Left forelimb (tissue), 1 donor: ENCODE results near the gene RASD2.
"Not testable (repeated sequence)": the region's sequence is repeated elsewhere in the genome, so short reads cannot be mapped to it uniquely, and the experiment has no call there.

Experiments used
- DNase-seq: peaks from one replicate; pipeline ENCODE4 v3.0.0-alpha.2; 2018; ENCODE audit warnings: low spot score

The RASD2 gene, protein sequence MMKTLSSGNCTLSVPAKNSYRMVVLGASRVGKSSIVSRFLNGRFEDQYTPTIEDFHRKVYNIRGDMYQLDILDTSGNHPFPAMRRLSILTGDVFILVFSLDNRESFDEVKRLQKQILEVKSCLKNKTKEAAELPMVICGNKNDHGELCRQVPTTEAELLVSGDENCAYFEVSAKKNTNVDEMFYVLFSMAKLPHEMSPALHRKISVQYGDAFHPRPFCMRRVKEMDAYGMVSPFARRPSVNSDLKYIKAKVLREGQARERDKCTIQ

DNA sequence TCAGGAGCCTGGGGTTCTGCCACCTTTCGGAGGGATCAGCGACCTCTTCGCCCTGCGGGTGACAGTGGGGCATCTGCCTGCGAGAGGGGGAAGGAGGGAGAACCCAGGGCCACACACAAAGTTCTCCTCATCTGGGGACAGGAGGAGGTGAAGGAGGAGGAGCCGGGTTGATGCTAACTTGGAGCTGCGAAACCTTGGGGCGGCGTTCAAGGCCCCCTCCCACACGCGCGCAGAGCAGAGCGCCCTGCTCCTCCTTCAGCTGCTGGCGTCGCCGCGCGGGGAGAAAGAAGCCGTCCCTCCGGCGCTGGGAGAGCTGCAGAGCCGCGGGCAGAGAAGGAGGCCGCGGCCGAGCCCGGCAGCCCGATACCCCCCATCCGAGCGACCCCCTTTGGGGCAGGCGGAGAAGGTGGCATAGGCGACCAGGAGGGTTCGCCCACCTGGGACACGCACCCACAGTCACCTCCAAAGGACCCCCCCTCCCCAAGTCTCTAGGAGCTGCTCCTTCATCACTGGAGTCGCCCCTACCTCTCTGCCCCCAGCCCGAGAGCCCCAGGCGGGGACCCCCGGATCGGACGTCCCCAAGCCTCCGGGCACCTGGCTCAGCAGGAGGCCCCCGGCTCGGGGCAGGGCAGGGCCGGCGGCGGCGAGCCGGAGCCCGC is at the start of gene RASD2:
Gene RASD2 (plus strand): TSS at position 237 of the 659 bp plus-strand sequence. CDS start 5,979 bp downstream, outside the sequence.
- DNase-seq = no peak

DNA sequence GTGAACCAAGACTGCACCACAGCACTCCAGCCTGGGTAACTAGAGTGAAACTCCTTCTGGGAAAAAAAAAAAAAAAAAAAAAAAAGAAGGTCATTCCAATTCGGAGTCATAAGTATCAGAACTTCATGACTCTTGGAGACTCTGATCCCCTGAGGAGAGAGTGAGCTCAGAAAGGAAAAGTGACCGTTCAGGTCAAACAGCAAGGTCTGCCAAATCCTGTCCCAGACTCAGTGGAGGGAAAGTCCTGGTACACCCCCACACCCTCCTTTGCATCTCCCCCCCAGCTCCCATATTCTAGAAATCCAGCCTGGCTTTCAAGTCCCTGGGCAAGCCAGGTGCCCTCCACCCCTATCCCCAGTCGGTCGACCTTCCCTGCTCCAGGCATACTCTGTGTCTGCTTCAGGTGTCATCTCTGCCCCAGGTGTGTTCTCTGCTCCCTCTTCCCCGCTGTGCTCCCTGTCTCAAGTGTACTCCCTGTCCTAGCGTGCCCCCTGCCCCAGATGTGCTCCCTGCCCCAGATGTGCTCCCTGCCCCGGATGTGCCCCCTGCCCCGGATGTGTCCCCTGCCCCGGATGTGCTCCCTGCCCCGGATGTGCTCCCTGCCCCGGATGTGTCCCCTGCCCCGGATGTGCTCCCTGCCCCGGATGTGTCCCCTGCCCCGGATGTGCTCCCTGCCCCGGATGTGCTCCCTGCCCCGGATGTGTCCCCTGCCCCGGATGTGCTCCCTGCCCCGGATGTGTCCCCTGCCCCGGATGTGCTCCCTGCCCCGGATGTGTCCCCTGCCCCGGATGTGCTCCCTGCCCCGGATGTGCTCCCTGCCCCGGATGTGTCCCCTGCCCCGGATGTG is 49.3 kb upstream of the RASD2 start:
- DNase-seq = not testable (repeated sequence)

DNA sequence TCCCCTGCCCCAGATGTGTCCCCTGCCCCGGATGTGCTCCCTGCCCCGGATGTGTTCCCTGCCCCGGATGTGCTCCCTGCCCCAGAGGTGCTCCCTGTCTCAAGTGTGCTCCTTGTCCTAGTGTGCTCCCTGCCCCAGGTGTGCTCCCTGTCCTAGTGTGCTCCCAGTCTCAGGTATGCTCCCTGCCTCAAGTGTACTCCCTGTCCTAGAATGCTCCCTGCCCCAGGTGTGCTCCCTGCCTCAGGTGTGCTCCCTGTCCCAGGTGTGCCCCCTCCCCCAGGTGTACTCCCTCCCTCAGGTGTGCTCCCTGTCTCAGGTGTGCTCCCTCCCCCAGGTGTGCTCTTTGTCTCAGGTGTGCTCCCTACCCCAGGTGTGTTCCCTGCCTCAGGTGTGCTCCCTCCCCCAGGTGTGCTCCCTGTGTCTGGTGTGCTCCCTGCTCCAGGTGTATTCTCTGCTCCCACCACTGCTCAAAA is 48.7 kb upstream of the RASD2 start:
- no peak for DNase-seq

DNA sequence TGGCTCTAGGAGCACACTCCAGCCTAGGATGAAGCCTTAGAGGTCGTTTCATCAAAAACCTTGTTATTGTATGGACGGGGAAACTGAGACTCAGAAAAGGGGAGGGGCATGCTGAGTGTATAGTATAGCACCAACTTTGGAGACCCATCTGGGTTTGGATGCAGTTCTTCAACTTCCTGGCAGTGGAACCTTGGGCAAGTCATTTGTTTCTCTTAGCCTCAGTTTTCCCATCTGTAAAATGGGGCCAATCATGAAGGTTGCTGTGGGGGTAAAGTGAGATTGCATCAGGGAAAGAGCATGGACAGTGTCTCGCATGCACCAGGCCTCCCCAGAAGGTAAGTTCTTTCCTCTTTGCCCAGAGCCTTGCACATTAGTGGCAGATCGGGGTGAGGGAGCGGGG is 47.6 kb upstream of the RASD2 start:
- no peak for DNase-seq

GRCh38 chr22:35495711-35496110 is 44.9 kb upstream of the RASD2 start:
- DNase-seq = not testable (repeated sequence)

DNA sequence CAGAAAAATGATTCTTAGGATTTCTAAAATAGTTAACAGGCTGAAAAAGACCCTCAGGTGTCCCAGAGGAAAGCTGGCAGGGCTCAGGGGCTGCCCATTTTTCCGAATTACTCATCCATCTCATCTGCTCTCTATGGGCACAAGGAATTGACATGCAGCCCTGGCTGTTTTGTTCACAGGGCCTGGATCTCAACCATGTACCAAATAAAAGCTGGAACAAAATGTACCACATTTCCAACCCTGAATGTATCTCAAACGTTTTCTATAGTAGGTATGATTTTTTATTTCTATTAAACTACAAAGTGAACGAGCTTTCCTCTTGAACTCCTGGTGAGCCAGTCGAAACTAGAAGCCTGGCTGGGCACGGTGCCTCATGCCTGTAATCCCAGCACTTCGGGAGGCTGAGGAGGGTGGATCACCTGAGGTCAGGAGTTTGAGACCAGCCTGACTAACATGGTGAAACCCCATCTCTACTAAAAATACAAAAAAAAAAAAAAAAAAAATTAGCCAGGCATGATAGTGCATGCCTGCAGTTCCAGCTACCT is 43.8 kb upstream of the RASD2 start:
- no peak for DNase-seq

DNA sequence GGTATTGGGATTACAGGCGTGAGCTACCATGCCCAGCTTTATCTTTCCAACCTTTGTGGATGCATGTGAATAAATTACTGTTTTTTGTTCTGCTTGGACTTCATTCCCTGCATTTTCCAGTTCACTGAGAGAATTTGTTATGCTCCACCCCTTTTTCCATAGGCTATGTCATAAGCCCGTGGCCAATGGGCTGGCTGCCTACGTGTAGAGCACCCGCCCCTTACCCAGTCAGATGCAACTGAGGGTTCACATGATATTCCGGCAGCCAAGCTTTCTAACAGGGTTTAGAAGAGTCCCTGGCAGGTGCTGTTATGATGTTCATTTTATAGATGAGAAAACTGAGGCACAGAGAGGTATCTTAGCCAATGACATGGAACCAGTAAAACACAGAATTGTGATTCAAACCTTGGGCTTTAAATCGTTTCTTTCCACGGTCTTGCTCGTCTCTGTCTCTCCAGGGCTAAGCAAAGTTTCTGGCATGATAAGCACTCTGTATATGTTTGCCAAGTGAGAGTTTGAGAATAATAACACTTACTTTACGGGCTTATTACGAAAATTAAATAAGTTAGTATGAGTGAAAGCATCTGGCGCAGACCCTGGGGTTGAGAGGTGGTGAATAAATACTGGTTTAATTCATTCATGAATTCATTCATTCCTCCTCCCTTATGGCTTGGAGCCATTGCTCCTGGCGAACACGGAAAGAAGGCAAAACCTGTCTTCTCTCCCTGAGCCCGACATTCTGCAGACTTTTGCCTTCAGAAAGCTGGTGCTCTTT is 42.4 kb upstream of the RASD2 start:
- no peak for DNase-seq

GRCh38 chr22:35502836-35503235 is 37.8 kb upstream of the RASD2 start:
- no peak for DNase-seq

DNA sequence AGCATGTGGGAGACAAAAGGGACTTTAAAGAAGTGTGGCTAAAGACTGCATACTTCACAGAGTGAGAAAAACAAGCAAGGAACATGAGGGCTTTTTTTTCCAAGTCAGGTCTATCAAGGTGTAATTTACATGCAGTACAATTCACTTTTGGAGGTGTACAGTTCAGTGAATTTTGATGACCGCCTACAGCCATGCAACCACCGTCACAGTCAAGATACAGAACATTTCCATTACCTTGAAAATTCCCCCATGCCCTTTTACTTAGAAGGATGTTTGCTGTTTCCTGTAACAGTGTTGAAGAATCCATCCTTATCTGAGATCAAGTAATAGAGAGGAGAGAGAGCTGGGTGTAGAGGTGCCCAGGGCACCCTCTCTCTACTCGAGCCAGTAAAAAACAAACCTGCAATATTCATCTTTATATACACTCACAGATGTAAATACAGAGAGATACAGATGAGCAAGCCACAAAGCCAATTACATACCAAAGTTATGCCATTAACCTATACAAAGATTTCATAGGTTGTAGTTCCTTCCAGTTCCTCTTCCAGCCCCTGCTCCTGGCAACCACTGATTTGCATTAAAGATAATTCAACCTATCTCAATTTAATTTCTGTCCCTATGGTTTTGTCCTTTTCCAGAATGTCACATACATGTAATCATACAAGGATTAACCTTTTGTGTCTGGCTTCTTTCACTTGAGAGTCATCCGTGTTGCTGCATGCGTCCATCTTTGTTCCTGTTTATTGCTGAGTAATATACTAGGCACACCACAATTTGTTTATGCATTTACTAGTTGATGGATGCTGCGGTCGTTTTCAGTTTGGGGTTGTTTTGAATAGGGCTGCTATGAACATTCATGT is 35.0 kb upstream of the RASD2 start:
- no peak for DNase-seq

DNA sequence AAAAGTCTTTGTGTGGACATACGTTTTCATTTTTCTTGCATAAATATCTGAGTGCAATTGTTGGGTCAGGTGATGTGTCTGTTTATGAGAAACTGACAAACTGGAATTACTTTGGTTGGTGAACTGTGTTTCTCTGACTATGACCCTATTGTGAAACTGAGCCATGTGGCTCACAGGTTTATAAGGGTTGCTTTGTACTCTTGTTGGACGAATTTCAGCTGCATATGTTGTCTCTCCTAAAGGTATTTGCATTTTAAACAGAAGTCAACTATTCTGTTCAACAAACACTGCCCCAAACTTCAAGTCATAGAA is 34.4 kb upstream of the RASD2 start:
- no peak for DNase-seq

GRCh38 chr22:35507851-35508250 is 32.8 kb upstream of the RASD2 start:
- not testable (repeated sequence) for DNase-seq

- no peak for DNase-seq
Measured at GRCh38 chr22:35509451-35509850, 31.2 kb upstream of the RASD2 start.

DNA sequence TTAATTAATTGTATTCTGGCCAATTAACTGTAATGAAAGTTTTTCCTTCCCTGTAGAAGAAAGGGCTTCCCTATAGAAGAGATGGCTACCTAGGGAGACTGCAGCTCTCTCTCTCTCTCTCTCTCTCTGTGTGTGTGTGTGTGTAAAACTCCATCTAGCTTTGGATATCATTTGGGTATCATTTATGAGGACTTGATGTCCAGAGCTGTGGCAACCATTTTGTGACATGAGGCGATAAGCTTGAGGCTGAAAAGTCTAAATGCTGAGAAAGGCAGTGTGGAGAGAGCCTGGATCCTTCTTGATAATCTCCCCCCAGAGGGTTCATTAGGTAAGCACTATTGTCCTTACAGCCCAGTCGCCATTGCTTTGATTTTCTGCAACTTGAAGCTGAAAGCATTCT is 30.7 kb upstream of the RASD2 start:
- no peak for DNase-seq

GRCh38 chr22:35510481-35510934 is 30.1 kb upstream of the RASD2 start:
- DNase-seq = no peak

DNA sequence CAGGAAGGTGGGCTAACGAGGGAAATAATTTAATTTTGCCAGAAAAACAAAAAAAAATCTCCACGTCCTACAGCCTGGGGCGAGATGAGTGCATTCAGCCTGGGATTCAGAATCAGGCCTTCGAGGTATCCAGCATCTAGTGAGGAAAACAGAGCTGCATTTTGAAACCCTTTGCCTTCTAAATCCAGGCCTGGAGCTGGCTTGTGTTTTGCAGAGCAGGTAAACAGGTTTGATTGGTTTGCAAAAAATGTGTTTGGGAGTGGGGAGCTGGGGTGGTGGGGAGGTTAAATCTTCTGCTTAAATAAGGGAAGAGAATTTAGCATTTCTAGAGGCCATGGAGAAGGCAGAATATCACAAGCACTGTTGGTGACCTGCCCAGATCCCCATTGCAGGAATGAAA is 29.7 kb upstream of the RASD2 start:
- DNase-seq = no peak

DNA sequence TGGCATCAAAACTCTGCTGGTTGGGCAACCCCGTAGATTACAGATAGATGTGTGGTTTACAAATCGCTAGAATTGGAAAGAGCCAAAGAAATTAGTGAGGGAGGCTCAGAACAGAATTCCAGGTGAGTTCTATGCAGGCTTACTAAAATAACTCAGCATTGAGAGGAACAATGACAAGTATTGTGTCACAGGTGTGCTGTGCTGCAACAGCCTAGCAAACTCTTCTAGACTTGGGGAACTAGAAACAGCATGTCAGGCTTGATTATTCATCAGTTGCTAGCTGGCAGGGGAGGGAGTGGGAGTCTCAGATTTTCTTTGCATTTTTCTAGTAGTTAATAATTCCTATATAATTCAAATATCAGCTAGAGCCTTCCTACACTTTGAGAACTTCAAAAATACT is 26.3 kb upstream of the RASD2 start:
- no peak for DNase-seq

DNA sequence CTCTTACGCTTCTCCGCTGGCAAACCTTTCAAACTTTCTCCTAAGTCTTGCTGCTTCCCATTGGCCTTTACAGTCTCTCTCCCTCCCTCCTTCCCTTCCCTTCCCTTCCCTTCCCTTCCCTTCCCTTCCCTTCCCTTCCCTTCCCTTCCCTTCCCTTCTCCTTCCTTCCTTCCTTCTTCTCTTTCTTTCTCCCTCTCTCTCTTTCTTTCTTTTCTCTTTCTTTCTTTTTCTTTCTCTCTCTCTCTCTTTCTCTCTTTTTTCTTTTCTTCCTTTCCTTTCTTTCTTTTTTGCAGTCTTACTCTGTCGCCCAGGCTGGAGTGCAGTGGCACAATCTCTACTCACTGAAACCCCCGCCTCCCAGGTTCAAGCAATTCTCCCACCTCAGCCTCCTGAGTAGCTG is 24.7 kb upstream of the RASD2 start:
- not testable (repeated sequence) for DNase-seq

DNA sequence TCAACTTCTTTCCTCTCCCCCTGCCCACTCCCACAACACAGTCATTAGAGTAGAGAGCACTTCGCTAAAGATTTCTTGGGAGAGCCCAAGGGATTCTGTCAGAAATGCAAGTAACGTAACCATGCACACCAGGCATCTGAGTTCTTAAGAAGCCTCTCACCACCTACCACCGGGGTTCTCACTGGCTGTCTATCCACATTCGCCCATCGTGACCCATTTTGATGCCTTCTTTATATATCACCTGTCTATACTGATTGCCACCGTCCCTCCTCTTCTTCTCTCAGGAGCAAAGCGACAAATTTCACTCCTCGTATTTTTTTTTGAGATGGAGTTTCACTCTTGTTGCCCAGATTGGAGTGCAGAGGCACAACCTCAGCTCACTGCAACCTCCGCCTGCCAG is 23.9 kb upstream of the RASD2 start:
- DNase-seq = no peak

DNA sequence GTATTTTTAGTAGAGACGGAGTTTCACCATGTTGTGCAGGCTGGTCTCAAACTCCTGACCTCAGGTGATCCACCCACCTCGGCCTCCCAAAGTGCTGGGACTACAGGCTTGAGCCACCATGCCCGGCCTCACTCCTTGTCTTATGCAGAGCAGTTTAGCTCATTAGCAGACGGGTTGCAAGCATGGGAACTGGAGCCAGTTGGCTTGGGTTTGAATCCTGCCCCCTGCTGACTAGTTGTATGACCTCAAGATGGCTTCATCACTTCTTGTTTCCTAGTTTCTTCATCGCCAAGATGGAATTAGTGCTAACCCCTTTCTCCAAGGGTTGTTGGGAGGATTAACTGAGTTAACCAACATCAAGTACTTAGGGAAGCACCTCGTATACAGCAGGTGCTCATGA is 23.4 kb upstream of the RASD2 start:
- DNase-seq = no peak

GRCh38 chr22:35517769-35518530 is 22.7 kb upstream of the RASD2 start:
- DNase-seq = no peak
